Esophagus muscularis mucosa (tissue), 4 donors: ENCODE results near the gene MYO7B. TPM values are rescaled to one million over a fixed set of nuclear protein-coding genes. Genes with fewer than 3 reads are reported as not detected.
A peak's percentile ranks its signal among the peaks of the same experiment; 100 is the strongest.

Experiments
- DNase-seq: peaks from one replicate; pipeline ENCODE4 v3.0.0-alpha.2; 2017; ENCODE audit errors: extremely low spot score
- H3K27ac ChIP-seq, 4 donors: fragments of 200-600 bp; sonication (generic); replicated peaks in 1 of 4; 1 replicate in 3 of 4; 2 replicates in 1 of 4; pipeline ENCODE4 v1.5.1; 2016 to 2019; ENCODE audit warnings: mild to moderate bottlenecking in 1 of 4
- H3K27me3 ChIP-seq, 4 donors: fragments of 200-600 bp; sonication (generic); one replicate each; pipeline versions ENCODE4 v1.5.1 to v1.6.0; 2016 to 2019
- H3K36me3 ChIP-seq, 4 donors: fragments of 200-600 bp; sonication (generic); one replicate each; pipeline ENCODE4 v1.5.1; 2016 to 2019
- H3K4me1 ChIP-seq, 4 donors: fragments of 200-600 bp; sonication (generic); one replicate each; pipeline ENCODE4 v1.5.1; 2016 to 2019
- H3K4me3 ChIP-seq, 4 donors: fragments of 200-600 bp; sonication (generic); 1 replicate in 2 of 4; 2 replicates in 2 of 4; pipeline ENCODE4 v1.5.1; 2016 to 2019; ENCODE audit warnings: mild to moderate bottlenecking in 4 of 4, moderate library complexity in 1 of 4
- H3K9me3 ChIP-seq, 4 donors: fragments of 200-600 bp; sonication (generic); 1 replicate in 3 of 4; 2 replicates in 1 of 4; pipeline ENCODE4 v1.5.1; 2016 to 2019
- EP300 ChIP-seq: sonication (generic); formaldehyde crosslinking; IDR thresholded peaks from one replicate; pipeline ENCODE4 v1.6.1; 2017; ENCODE audit warnings: antibody characterized with exemption
- POLR2A ChIP-seq: fragments of 450-650 bp; IDR thresholded peaks from one replicate; pipeline ENCODE4 v1.6.1; 2017; ENCODE audit warnings: antibody characterized with exemption, moderate library complexity, mild to moderate bottlenecking, low read depth
- POLR2AphosphoS5 ChIP-seq, 2 donors: sonication (generic); formaldehyde crosslinking; IDR thresholded peaks; one replicate each; pipeline ENCODE4 v1.6.1; 2017; ENCODE audit warnings: antibody characterized with exemption in 2 of 2
- WGBS: methylation state at CpG from one replicate; pipeline ENCODE4 v1.1.5; 2018; 5-methylcytosine and 5-hydroxymethylcytosine counted together
- intact Hi-C: fragments of 100-400 bp; cut with DNase I; formaldehyde crosslinking; loops from one replicate; pipeline ENCODE4 v1.15.1; 2023
- total RNA-seq, 4 donors: library from RNA; depleted of rRNA; stranded (reverse); fragments of >200 nt; gene quantifications; one replicate each; pipeline versions ENCODE4 v1.1.0 to v1.2.1, GENCODE V29; 2016
- TF ChIP-seq, protein P1 (sequence below), 3 experiments: fragments of 200-600 bp in 2 of 3; fragments of 450-650 bp in 1 of 3; sonication (generic) in 2 of 3; IDR thresholded peaks; one replicate each; pipeline ENCODE4 v1.5.1; 2017 to 2019; ENCODE audit warnings: antibody characterized with exemption in 3 of 3, mild to moderate bottlenecking in 2 of 3, moderate library complexity in 1 of 3

MYO7B gene
- total RNA-seq, 4 donors from 2014 or later = 0.19 to 0.98 (median 0.33) TPM; not detected in 1

GRCh38 chr2:127635380-127636237 is 100.1 kb downstream of the MYO7B start:
- peak overlapping the region; percentile 45 to 85 (median 74) for H3K27ac ChIP-seq
- 93% methylated on average over 14 of the region's 19 CpGs for WGBS
- peaks cover 91 to 100% (median 97%) of the 10 kb centered on the region in 4 donors for H3K4me1 ChIP-seq

DNA sequence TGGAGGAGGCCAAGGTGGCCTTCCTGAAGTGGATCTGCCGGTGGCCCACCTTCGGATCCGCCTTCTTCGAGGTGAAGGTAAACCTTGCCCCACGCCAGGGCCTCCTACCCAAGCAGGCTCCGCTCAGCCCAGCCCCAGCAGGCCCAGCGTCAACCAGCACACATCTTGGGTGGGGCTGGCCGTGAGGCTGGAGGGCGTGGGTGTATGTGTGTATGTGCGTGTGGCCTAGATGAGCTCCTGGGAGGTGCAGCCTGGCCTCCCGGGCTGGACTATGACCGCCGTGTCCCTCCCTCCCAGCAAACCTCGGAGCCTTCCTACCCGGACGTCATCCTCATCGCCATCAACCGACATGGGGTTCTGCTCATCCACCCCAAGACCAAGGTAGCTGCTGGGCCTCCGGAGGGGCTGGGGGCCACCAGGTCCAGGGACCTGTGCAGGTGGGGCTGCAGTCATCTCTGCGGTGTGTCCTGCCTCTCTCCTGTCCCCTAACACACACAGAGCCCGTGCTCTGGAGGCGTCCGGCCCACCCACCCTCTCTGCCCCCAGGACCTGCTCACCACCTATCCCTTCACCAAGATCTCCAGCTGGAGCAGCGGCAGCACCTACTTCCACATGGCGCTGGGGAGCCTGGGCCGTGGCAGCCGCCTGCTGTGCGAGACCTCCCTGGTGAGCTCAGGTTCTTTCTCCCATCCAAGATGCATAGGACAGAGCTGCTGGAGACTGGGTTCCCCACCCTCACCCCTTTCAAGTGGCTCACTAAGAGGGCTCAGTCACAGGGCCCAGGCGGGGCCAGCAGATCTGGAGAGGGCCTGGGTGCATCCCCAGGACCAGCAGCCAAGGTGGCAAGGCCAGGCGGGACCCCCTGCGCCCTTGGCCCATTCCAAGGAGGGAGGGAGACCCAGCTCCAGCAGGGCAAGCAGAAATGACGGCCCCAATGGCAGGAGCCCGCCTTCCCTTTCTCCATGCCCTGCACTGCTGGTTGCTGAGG is 101.1 kb downstream of the MYO7B start:
- peaks cover 89 to 100% (median 97%) of the 10 kb centered on the region in 4 donors for H3K4me1 ChIP-seq
- WGBS = 89% methylated on average over 18 of the region's 33 CpGs
- H3K4me3 ChIP-seq = no peak overlapping the region
- intact Hi-C loops = loop anchor here (10.0 kb wide), 1 partner anchor 112 kb away; the partner anchor contains the start of gene IWS1
- no peaks in the 10 kb centered on the region for H3K9me3 ChIP-seq
- H3K27me3 ChIP-seq = no peaks in the 10 kb centered on the region
- H3K36me3 ChIP-seq = peaks cover 23 to 54% (median 34%) of the 10 kb centered on the region in 4 donors
- DNase-seq = no peak
- peak overlapping the region; percentile 64 to 85 (median 82) for H3K27ac ChIP-seq
- TF ChIP-seq POLR2A (no peak), POLR2AphosphoS5 (IDR thresholded peaks at IDR 0.05) (peak; percentile 16 to 71), EP300 (no peak)
- TF ChIP-seq, protein P1, sequence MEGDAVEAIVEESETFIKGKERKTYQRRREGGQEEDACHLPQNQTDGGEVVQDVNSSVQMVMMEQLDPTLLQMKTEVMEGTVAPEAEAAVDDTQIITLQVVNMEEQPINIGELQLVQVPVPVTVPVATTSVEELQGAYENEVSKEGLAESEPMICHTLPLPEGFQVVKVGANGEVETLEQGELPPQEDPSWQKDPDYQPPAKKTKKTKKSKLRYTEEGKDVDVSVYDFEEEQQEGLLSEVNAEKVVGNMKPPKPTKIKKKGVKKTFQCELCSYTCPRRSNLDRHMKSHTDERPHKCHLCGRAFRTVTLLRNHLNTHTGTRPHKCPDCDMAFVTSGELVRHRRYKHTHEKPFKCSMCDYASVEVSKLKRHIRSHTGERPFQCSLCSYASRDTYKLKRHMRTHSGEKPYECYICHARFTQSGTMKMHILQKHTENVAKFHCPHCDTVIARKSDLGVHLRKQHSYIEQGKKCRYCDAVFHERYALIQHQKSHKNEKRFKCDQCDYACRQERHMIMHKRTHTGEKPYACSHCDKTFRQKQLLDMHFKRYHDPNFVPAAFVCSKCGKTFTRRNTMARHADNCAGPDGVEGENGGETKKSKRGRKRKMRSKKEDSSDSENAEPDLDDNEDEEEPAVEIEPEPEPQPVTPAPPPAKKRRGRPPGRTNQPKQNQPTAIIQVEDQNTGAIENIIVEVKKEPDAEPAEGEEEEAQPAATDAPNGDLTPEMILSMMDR (IDR thresholded peaks at IDR 0.05) = no peak

More at GRCh38 chr2:127635380-127636237, 100.1 kb downstream of the MYO7B start:
- Histone ChIP-seq H3K27me3 (no peaks in the 10 kb centered on the region), H3K36me3 (peaks cover 15 to 44% (median 25%) of the 10 kb centered on the region in 4 donors), H3K4me3 (no peak overlapping the region), H3K9me3 (no peaks in the 10 kb centered on the region)
- TF ChIP-seq POLR2A = no peak
- TF ChIP-seq POLR2AphosphoS5 (IDR thresholded peaks at IDR 0.05) = peak in 1 of 2 donors; percentile 41
- no peak for DNase-seq
- intact Hi-C loops = loop anchor here (10.0 kb wide), 1 partner anchor 111 kb away; the partner anchor contains the start of gene IWS1

DNA sequence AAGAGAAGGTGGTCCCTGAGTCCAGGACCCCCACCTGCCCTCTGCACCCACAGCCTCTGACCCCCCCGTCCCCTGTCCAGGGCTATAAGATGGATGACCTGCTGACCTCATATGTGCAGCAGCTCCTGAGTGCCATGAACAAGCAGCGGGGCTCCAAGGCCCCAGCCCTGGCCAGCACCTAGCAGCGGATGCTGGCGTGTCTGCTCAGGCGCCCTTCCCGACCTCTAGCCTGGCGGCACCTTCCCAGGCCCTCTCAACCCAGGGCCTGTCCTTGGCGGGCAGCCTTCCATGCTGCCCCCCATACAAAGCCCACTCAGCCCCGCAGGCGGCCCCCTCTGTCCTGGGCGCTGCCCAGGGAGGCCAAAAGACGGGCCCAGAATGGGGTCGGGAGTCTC is 101.8 kb downstream of the MYO7B start:
- H3K36me3 ChIP-seq = peaks cover 23 to 61% (median 41%) of the 10 kb centered on the region in 4 donors
- intact Hi-C loops = loop anchor here (10.0 kb wide), 1 partner anchor 112 kb away; the partner anchor contains the start of gene IWS1
- H3K27me3 ChIP-seq = no peaks in the 10 kb centered on the region
- H3K9me3 ChIP-seq = no peaks in the 10 kb centered on the region
- H3K4me1 ChIP-seq = peaks cover 89 to 100% (median 97%) of the 10 kb centered on the region in 4 donors
- peak overlapping the region; percentile 64 to 85 (median 82) for H3K27ac ChIP-seq
- no peak for DNase-seq
- TF ChIP-seq POLR2A (no peak), POLR2AphosphoS5 (IDR thresholded peaks at IDR 0.05) (peak in 1 of 2 donors; percentile 3), EP300 (no peak)
- TF ChIP-seq, protein P1 (IDR thresholded peaks at IDR 0.05) = no peak
- no peak overlapping the region for H3K4me3 ChIP-seq
- WGBS = 71% methylated on average over 11 of the region's 13 CpGs

DNA sequence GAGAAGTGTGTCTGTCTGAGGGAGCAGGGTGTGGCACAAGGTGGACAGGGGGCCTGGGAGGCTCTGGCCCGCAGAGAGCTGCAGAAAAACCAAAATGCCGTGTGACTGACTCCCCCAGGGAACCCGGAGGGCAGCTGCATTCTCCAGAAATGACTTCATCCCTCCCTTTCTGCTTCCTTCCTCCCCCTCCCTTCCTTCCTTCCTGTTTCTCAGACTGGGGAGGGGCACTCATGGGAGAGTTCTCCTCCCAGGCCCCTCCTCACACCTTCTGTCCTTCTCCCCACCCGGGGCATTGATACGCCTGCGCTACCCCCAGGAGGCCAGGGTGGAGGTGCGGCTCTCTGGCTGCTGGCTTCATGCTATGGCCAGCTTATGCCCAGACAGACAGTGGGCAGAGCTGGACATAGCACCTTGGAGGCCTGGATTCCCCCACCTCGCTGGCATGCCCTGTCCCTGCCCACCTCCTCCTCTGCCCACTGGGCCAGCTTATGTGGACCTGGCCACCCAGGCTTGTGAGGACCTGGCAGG is 102.3 kb downstream of the MYO7B start:
- no peak overlapping the region for H3K4me3 ChIP-seq
- WGBS = 39% methylated on average over 8 of the region's 8 CpGs
- TF ChIP-seq EP300 (no peak), POLR2A (no peak), POLR2AphosphoS5 (IDR thresholded peaks at IDR 0.05) (no peak)
- TF ChIP-seq, protein P1 (IDR thresholded peaks at IDR 0.05) = no peak
- peaks cover 89 to 100% (median 97%) of the 10 kb centered on the region in 4 donors for H3K4me1 ChIP-seq
- peaks cover 23 to 66% (median 46%) of the 10 kb centered on the region in 4 donors for H3K36me3 ChIP-seq
- intact Hi-C loops = loop anchor here (10.0 kb wide), 1 partner anchor 113 kb away; the partner anchor contains the start of gene IWS1
- H3K27ac ChIP-seq = peak overlapping the region; percentile 64 to 85 (median 82)
- no peaks in the 10 kb centered on the region for H3K9me3 ChIP-seq
- H3K27me3 ChIP-seq = no peaks in the 10 kb centered on the region
- no peak for DNase-seq
